HS-27A (cell line): ENCODE results near the gene FDX1.

Experiments
- DNase-seq: peaks from one replicate; pipeline ENCODE4 v3.0.0-alpha.2; 2012; ENCODE audit warnings: low read depth, missing footprints

FDX1 gene

GRCh38 chr11:110512026-110512425 lies 82.3 kb downstream of the FDX1 start:
- no peak for DNase-seq

GRCh38 chr11:110513259-110513801 lies 83.6 kb downstream of the FDX1 start:
- DNase-seq: no peak

DNA sequence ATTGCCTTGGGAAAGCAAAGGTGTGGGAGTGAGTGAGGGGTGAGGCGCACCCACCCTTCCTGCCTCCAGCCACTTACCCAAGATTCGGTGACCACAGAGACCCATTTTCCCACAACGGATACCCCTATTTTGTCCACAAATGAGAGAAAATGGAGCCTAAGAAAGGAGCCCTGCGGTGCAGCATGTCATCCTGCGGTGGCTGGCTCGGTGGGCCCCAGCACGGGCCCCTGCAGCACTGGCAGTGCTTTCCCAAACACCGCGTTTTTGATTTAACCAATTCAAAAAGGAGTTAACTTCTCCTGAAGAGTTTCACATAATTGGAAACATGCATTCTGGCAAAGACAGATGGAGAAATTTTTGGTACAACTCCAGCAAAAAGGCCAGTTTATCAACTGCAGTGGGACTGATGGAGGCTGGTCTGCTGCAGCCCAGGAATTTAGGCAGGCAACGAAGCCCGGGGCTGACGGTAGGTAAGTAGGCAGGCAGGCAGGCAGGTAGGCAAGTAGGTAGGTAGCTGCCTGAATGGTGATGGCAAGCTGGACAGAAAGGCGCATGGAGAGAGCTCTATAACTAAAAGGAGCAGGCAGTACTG lies 84.2 kb downstream of the FDX1 start:
- no peak for DNase-seq
